Keratinocyte (primary cell): Measurements from ENCODE around the gene PLEKHA6. TPM values are rescaled to one million over a fixed set of nuclear protein-coding genes. Genes with fewer than 3 reads are reported as not detected.

Source experiments
- DNase-seq: peaks from one replicate; pipeline ENCODE4 v3.0.0-alpha.2; 2011; ENCODE audit warnings: low read depth, missing footprints, low spot score
- FAIRE-seq: peaks from 2 replicates; lab custom pipeline; 2011; peaks lifted over from hg19 to GRCh38; lab: Jason Lieb, UNC
- H2AFZ ChIP-seq: 2 replicates; pipeline ENCODE4 v1.6.0; 2012; ENCODE audit warnings: low read length, control low read depth, inconsistent platforms; ENCODE audit not compliant: control insufficient read depth
- H3K27ac ChIP-seq: 2 replicates; pipeline ENCODE4 v1.5.1; 2011; ENCODE audit warnings: low read length; ENCODE audit not compliant: control insufficient read depth, insufficient read depth
- H3K27me3 ChIP-seq: 3 replicates; pipeline ENCODE4 v1.6.0; 2011; ENCODE audit warnings: low read length; ENCODE audit not compliant: control insufficient read depth, insufficient read depth; ENCODE audit errors: extremely low read depth
- H3K36me3 ChIP-seq, 2 experiments: 2 replicates in 1 of 2; 3 replicates in 1 of 2; pipeline ENCODE4 v1.5.1; 2011; ENCODE audit warnings: low read length in 2 of 2, mild to moderate bottlenecking in 1 of 2; ENCODE audit not compliant: control insufficient read depth in 2 of 2, insufficient read depth in 2 of 2; ENCODE audit errors: extremely low read depth in 1 of 2
- H3K4me1 ChIP-seq: 3 replicates; pipeline ENCODE4 v1.5.1; 2011; ENCODE audit warnings: low read length; ENCODE audit not compliant: control insufficient read depth, insufficient read depth; ENCODE audit errors: extremely low read depth
- H3K4me2 ChIP-seq: 3 replicates; pipeline ENCODE4 v1.6.0; 2011; ENCODE audit warnings: low read depth, low read length; ENCODE audit not compliant: control insufficient read depth, insufficient read depth; ENCODE audit errors: extremely low read depth
- H3K4me3 ChIP-seq, 3 experiments: fragments of 200-600 bp in 1 of 3; sonication (generic) in 1 of 3; 2 replicates in 2 of 3; 3 replicates in 1 of 3; pipeline ENCODE4 v1.5.1; 2011 to 2016; ENCODE audit warnings: low read length in 3 of 3, mild to moderate bottlenecking in 3 of 3, control low read depth in 2 of 3, inconsistent platforms in 1 of 3, low read depth in 1 of 3, mixed read lengths in 1 of 3, mixed run types in 1 of 3, moderate library complexity in 1 of 3; ENCODE audit not compliant: control insufficient read depth in 2 of 3, insufficient read depth in 2 of 3; ENCODE audit errors: extremely low read depth in 1 of 3
- H3K79me2 ChIP-seq: 2 replicates; pipeline ENCODE4 v1.6.0; 2012; ENCODE audit warnings: low read length; ENCODE audit not compliant: control insufficient read depth, insufficient read depth
- H3K9ac ChIP-seq: 3 replicates; pipeline ENCODE4 v1.6.0; 2011; ENCODE audit warnings: low read length; ENCODE audit not compliant: control insufficient read depth, insufficient read depth; ENCODE audit errors: extremely low read depth
- H3K9me1 ChIP-seq: 3 replicates; pipeline ENCODE4 v1.6.0; 2011; ENCODE audit warnings: low read length; ENCODE audit not compliant: control insufficient read depth, insufficient read depth; ENCODE audit errors: extremely low read depth
- H3K9me3 ChIP-seq: 2 replicates; pipeline ENCODE4 v1.5.1; 2012; ENCODE audit warnings: low read depth, low read length; ENCODE audit not compliant: control insufficient read depth
- H4K20me1 ChIP-seq: 3 replicates; pipeline ENCODE4 v1.6.0; 2011; ENCODE audit warnings: low read length; ENCODE audit not compliant: control insufficient read depth, insufficient read depth; ENCODE audit errors: extremely low read depth
- EZH2 ChIP-seq: IDR thresholded peaks from one replicate; pipeline ENCODE4 v1.6.1; 2012; ENCODE audit warnings: inconsistent platforms, mild to moderate bottlenecking, low read length, moderate library complexity
- dilution Hi-C: fragments of 300-500 bp; cut with MboI; formaldehyde crosslinking; loops from one replicate; pipeline ENCODE4 v1.7.0; 2020; ENCODE audit warnings: low sequenced_read_pairs; ENCODE audit not compliant: extremely low pct_ligation_motif_present
- polyA plus RNA-seq, 5 experiments: library from polyadenylated mRNA; depleted of rRNA in 3 of 5; stranded (reverse) in 3 of 5; stranded (forward) in 1 of 5; unstranded in 1 of 5; fragments of >200 nt; gene quantifications; 1 replicate in 1 of 5; 2 replicates in 3 of 5; 3 replicates in 1 of 5; pipeline versions ENCODE4 v1.2.1 to v1.2.3, GENCODE V29; 2011 to 2012; ENCODE audit warnings: missing spikeins in 2 of 5, low read depth in 1 of 5, low replicate concordance in 1 of 5
- TF ChIP-seq, protein P1 (sequence below), 3 experiments: IDR thresholded peaks in 1 of 3; conservative IDR thresholded peaks in 1 of 3; optimal IDR thresholded peaks in 1 of 3; 2 replicates in 2 of 3; 3 replicates in 1 of 3; pipeline versions ENCODE3 to v1.5.1; 2011; ENCODE audit warnings: low read length in 3 of 3, mild to moderate bottlenecking in 3 of 3, moderate library complexity in 2 of 3, control low read depth in 1 of 3, inconsistent platforms in 1 of 3; ENCODE audit not compliant: insufficient read depth in 2 of 3; ENCODE audit errors: extremely low read depth in 1 of 3

Gene PLEKHA6
- polyA plus RNA-seq, 1 donor (not counting 4 experiments of a cell fraction or from before 2014, with no cell fraction given) = 1.5 TPM

DNA sequence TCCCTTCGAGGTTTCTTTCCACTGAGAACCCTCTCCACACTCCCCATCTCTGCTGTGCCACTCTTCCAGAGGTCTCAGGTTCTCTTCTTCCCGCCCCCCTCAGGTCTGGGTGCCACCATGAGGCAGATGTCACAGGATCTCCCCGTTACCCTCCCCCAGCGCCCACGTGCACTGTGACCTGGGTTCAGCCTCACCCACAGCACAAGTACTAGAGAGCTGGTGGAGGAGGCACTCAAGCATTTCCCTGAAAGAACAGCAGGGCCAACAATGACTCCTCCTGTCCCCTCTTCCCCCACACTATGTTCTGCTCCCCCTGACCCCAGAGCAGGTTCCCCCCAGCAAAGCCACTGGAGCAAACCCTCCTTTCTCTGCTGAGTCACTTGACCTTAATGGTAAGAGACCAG is 14.3 kb downstream of the PLEKHA6 start:
- Histone ChIP-seq H3K36me3 (no peaks in the 10 kb centered on the region), H3K9me3 (no peaks in the 10 kb centered on the region), H2AFZ (no peak overlapping the region), H3K4me1 (peaks cover 2% of the 10 kb centered on the region), H3K27ac (no peak overlapping the region), H3K27me3 (no peaks in the 10 kb centered on the region), H3K4me3 (no peak overlapping the region), H3K79me2 (no peaks in the 10 kb centered on the region), H4K20me1 (no peaks in the 10 kb centered on the region), H3K4me2 (no peak overlapping the region), H3K9ac (no peak overlapping the region), H3K9me1 (no peaks in the 10 kb centered on the region)
- DNase-seq (no peak), FAIRE-seq (no peak)
- TF ChIP-seq EZH2 = no peak
- TF ChIP-seq, protein P1, sequence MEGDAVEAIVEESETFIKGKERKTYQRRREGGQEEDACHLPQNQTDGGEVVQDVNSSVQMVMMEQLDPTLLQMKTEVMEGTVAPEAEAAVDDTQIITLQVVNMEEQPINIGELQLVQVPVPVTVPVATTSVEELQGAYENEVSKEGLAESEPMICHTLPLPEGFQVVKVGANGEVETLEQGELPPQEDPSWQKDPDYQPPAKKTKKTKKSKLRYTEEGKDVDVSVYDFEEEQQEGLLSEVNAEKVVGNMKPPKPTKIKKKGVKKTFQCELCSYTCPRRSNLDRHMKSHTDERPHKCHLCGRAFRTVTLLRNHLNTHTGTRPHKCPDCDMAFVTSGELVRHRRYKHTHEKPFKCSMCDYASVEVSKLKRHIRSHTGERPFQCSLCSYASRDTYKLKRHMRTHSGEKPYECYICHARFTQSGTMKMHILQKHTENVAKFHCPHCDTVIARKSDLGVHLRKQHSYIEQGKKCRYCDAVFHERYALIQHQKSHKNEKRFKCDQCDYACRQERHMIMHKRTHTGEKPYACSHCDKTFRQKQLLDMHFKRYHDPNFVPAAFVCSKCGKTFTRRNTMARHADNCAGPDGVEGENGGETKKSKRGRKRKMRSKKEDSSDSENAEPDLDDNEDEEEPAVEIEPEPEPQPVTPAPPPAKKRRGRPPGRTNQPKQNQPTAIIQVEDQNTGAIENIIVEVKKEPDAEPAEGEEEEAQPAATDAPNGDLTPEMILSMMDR (optimal IDR thresholded peaks at IDR 0.05 in 1 of 3, IDR thresholded peaks at IDR 0.05 in 1 of 3, conservative IDR thresholded peaks at IDR 0.05 in 1 of 3; ENCODE audit: extremely low read depth in 1 of 3, insufficient read depth in 2 of 3, low read length in 3 of 3) = no peak
- dilution Hi-C loops = no loop called here

DNA sequence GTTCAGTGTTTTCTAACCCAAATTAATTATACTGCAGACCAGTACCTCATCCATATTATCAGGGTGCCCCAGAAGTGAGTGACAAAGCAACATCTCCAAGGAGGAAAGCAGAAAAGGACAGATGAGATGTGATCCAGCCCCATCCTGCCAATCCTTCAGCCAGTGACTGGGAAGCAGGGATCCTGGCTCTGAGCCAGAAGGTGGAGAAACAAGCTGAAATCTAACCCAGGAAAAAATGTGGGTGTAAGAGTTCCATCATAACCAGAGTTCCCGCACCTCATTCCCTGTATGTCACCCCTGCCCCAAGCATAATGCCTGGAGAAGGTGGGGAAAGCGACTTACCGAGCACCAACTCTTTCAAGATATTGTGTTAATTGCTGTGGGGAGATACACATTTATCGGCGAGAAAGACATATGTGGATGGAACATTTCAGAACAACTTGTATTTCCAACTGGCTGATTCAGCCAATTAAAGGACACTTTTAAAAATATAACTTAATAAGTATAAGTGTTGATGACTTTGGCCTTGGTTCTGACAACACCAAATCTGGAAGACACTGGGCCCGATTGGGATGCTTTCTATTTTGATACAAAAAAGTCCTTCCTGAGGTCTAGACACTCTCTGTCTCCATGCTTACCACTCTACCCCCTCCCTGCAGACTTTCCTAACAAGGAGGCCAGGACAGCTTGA is 14.9 kb downstream of the PLEKHA6 start:
- no peak for FAIRE-seq
- H3K27ac ChIP-seq = no peak overlapping the region
- dilution Hi-C loops = no loop called here
- H2AFZ ChIP-seq = no peak overlapping the region
- no peak for DNase-seq
- no peaks in the 10 kb centered on the region for H3K79me2 ChIP-seq
- H3K9me3 ChIP-seq = no peaks in the 10 kb centered on the region
- no peak overlapping the region for H3K4me2 ChIP-seq
- H3K9ac ChIP-seq = no peak overlapping the region
- no peak overlapping the region for H3K4me3 ChIP-seq
- H4K20me1 ChIP-seq = no peaks in the 10 kb centered on the region
- H3K27me3 ChIP-seq = no peaks in the 10 kb centered on the region
- no peaks in the 10 kb centered on the region for H3K36me3 ChIP-seq
- H3K9me1 ChIP-seq = no peaks in the 10 kb centered on the region
- peaks cover 2% of the 10 kb centered on the region for H3K4me1 ChIP-seq
- TF ChIP-seq, protein P1 (optimal IDR thresholded peaks at IDR 0.05 in 1 of 3, IDR thresholded peaks at IDR 0.05 in 1 of 3, conservative IDR thresholded peaks at IDR 0.05 in 1 of 3; ENCODE audit: extremely low read depth in 1 of 3, insufficient read depth in 2 of 3, low read length in 3 of 3) = no peak
- no peak for TF ChIP-seq EZH2
